Kidney (tissue), 14 donors: ENCODE measurements around the gene CCDC7. TPM values are rescaled to one million over a fixed set of nuclear protein-coding genes. Genes with fewer than 3 reads are reported as not detected.

Experiments used
- DNase-seq, 5 donors: peaks; one replicate each; pipeline ENCODE4 v3.0.0-alpha.2; 2013 to 2020
- FAIRE-seq: peaks from 2 replicates; lab custom pipeline; 2012; peaks lifted over from hg19 to GRCh38; lab: Jason Lieb, UNC
- H3K27ac ChIP-seq, 2 donors: one replicate each; pipeline ENCODE4 v1.7.0; 2013; ENCODE audit warnings: low read depth in 2 of 2, low read length in 2 of 2, inconsistent platforms in 1 of 2
- H3K27me3 ChIP-seq: one replicate; pipeline ENCODE4 v1.7.1; 2013; ENCODE audit warnings: low read length, inconsistent platforms; ENCODE audit not compliant: control insufficient read depth, insufficient read depth
- H3K36me3 ChIP-seq, 3 donors: one replicate each; pipeline versions ENCODE4 v1.7.0 to v1.7.1; 2013; ENCODE audit warnings: low read length in 3 of 3, control low read depth in 1 of 3, inconsistent platforms in 1 of 3; ENCODE audit not compliant: insufficient read depth in 3 of 3, control insufficient read depth in 2 of 3
- H3K4me1 ChIP-seq, 3 donors: one replicate each; pipeline versions ENCODE4 v1.7.0 to v1.7.1; 2013; ENCODE audit warnings: low read length in 3 of 3, inconsistent platforms in 1 of 3, low read depth in 1 of 3; ENCODE audit not compliant: control insufficient read depth in 2 of 3, insufficient read depth in 2 of 3
- H3K4me3 ChIP-seq, 3 donors: one replicate each; pipeline versions ENCODE4 v1.7.0 to v1.8.1; 2013; ENCODE audit warnings: low read length in 3 of 3, control low read depth in 1 of 3, inconsistent platforms in 1 of 3
- H3K9ac ChIP-seq, 3 donors: one replicate each; pipeline versions ENCODE4 v1.7.0 to v1.7.1; 2013; ENCODE audit warnings: low read length in 3 of 3, control low read depth in 1 of 3, inconsistent platforms in 1 of 3
- H3K9me3 ChIP-seq, 3 donors: one replicate each; pipeline versions ENCODE4 v1.7.0 to v1.7.1; 2013; ENCODE audit warnings: low read length in 3 of 3, control low read depth in 1 of 3, inconsistent platforms in 1 of 3; ENCODE audit not compliant: control insufficient read depth in 2 of 3, insufficient read depth in 1 of 3
- intact Hi-C: fragments of 100-400 bp; cut with DNase I; formaldehyde crosslinking; loops from one replicate; pipeline ENCODE4 v1.11.1; 2022
- polyA plus RNA-seq: library from polyadenylated mRNA; stranded (reverse); fragments of 350-450 nt; fragmentation: Illumina TruSeq; extraction: RNeasy Lipid Tissue Mini Kit (QIAGEN cat#74804); gene quantifications from one replicate; pipeline ENCODE4 v1.2.3, GENCODE V29; 2014; ENCODE audit warnings: low read depth, low replicate concordance; ENCODE audit not compliant: insufficient read depth
- total RNA-seq: library from RNA; stranded (reverse); fragmentation: NEBNext Ultra II Directional; extraction: Animal tissue kit (Norgen Biotek cat#: 25700); gene quantifications from one replicate; pipeline ENCODE4 v1.2.1, GENCODE V29; 2021
- TF ChIP-seq, protein P1 (sequence below): IDR thresholded peaks from 3 replicates; pipeline ENCODE4 v1.5.1; 2012; ENCODE audit warnings: mild to moderate bottlenecking, moderate library complexity, borderline replicate concordance; ENCODE audit not compliant: insufficient read depth; ENCODE audit errors: extremely low read depth
- donor health status: control.
- donor health status: control.
- donor health status: control.
- donor health status: control.
- donor health status: control.
- donor health status: DM: yes; HTN: yes; CAD: no.
- donor health status: Normal renal cell carcinoma (clear cell type).

The CCDC7 gene
- total and polyA plus RNA-seq, 2 donors from 2014 or later: 0.84 to 28.0 TPM

DNA sequence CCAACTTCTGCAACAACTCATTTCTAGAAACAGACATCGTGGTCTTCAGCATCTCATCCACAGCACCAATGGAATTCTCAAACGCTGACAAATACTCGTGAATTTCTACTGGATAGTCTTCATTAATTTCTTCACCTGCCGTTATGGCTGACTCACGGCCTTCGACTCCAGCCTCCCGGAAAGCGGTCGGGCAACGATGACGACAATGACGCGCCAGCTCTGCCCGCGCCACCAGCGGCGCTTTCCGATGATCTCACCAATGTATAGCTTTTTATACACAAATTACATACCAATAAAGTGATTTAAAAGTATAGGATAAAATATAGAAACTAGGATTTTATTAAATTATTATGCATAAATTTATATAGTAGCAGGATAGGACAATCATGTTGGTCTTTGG is 65.7 kb downstream of the CCDC7 start:
- TF ChIP-seq, protein P1, sequence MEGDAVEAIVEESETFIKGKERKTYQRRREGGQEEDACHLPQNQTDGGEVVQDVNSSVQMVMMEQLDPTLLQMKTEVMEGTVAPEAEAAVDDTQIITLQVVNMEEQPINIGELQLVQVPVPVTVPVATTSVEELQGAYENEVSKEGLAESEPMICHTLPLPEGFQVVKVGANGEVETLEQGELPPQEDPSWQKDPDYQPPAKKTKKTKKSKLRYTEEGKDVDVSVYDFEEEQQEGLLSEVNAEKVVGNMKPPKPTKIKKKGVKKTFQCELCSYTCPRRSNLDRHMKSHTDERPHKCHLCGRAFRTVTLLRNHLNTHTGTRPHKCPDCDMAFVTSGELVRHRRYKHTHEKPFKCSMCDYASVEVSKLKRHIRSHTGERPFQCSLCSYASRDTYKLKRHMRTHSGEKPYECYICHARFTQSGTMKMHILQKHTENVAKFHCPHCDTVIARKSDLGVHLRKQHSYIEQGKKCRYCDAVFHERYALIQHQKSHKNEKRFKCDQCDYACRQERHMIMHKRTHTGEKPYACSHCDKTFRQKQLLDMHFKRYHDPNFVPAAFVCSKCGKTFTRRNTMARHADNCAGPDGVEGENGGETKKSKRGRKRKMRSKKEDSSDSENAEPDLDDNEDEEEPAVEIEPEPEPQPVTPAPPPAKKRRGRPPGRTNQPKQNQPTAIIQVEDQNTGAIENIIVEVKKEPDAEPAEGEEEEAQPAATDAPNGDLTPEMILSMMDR: no peak
- Histone ChIP-seq H3K27ac (no peak overlapping the region), H3K4me3 (no peak overlapping the region), H3K9ac (no peak overlapping the region), H3K9me3 (no peaks in the 10 kb centered on the region), H3K27me3 (no peaks in the 10 kb centered on the region), H3K4me1 (no peaks in the 10 kb centered on the region), H3K36me3 (no peaks in the 10 kb centered on the region)
- no peak for FAIRE-seq
- intact Hi-C loops: no loop called here
- DNase-seq: no peak

DNA sequence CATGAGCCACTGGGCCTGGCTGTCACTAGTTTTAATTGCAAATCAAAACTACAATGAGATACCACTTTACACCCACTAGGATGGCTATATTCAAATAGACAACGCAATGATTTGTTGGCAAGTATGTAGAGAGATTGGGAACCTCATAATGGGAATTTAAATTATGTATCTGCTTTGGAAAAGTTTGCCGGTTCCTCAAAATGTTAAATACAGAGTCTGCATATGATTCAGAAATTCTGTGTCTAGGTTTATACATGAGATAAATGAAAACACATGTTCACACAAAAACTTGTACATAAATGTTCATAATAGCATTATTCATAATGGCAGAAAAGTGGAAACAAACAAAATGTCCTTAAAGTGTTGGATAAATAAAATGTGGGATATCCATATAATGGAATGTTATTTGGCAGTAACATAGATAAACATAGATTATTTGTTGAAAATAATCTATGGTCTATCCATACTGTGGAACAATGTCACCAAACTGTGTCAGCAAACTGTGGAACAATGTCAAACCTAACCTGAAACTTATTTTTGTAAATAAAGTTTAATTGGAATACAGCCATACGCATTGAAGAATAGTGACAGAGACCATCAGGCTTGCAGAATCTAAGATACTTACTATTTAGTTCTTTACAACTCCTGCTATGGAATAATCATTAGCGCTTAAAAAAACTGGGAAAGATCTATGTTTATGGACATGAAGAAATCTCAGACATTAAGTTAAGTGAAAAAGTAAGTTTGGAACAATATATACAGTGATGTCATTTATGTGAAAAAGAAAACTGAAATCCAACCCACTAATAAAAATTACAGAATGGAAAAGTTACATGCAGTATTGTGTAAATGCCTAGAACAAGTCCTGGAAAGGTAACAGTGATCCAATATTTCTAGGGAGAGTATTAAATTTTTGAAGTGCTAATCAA is 70.9 kb downstream of the CCDC7 start:
- intact Hi-C loops: no loop called here
- H3K27me3 ChIP-seq: no peaks in the 10 kb centered on the region
- H3K27ac ChIP-seq: no peak overlapping the region
- TF ChIP-seq, protein P1: no peak
- no peak for DNase-seq
- no peaks in the 10 kb centered on the region for H3K36me3 ChIP-seq
- no peaks in the 10 kb centered on the region for H3K4me1 ChIP-seq
- no peak overlapping the region for H3K9ac ChIP-seq
- H3K9me3 ChIP-seq: peaks cover 0 to 9% (median 3%) of the 10 kb centered on the region in 3 donors
- FAIRE-seq: no peak
- no peak overlapping the region for H3K4me3 ChIP-seq

DNA sequence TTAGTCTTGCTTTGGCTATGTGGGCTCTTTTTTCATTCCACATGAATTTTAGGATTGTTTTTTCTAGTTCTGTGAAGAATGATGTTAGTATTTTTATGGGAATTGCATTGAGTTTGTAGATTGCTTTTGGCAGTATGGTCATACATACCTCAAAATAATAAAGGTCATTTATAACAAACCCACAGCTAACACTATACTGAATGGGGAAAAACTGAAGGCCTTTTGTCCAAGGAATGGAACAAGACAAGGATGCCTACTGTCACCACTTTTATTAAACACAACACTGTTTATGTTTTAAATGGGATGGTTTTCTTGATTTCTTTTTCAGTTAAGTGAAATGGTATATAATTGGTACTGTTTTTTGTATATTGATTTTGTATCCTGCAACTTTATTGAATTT is 84.3 kb downstream of the CCDC7 start:
- no peak for DNase-seq
- intact Hi-C loops: no loop called here

More for the DNA sequence above, 84.3 kb downstream of the CCDC7 start:
- TF ChIP-seq, protein P1: no peak
- no peak overlapping the region for H3K4me3 ChIP-seq
- H3K27me3 ChIP-seq: no peaks in the 10 kb centered on the region
- H3K9me3 ChIP-seq: no peaks in the 10 kb centered on the region
- H3K27ac ChIP-seq: no peak overlapping the region
- H3K36me3 ChIP-seq: no peaks in the 10 kb centered on the region
- H3K9ac ChIP-seq: no peak overlapping the region
- no peaks in the 10 kb centered on the region for H3K4me1 ChIP-seq
- no peak for FAIRE-seq
